Astrocyte (in vitro differentiated cells and primary cell): ENCODE data around the gene ERCC6.

ENCODE experiments used
- CTCF ChIP-seq: IDR thresholded peaks from 2 replicates; pipeline ENCODE4 v1.5.1; 2011; ENCODE audit warnings: low read depth, mild to moderate bottlenecking, inconsistent platforms, low read length, moderate library complexity; ENCODE audit not compliant: insufficient read depth
- EZH2 ChIP-seq: IDR thresholded peaks from 2 replicates; pipeline ENCODE4 v1.6.1; 2012; ENCODE audit warnings: mild to moderate bottlenecking, low read length, inconsistent platforms; ENCODE audit not compliant: insufficient read depth

DNA sequence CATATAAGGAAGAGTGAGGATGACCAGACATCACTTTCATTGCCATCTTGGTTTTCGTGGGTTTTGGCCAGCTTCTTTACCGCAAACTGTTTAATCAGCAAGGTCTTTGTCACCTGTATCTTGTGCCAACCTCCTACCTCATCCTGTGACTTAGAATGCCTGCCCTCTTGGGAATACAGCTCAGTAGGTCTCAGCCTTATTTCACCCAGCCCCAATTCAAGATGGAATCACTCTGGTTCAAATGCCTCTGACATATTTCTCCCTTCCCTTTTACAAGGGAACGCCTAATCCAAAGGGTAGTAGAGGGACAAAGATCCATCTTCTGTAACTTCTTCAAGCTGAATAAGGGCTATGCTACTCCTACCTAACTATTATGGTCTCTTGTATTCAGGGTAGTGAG, 4.7 kb upstream of the ERCC6 start:
- TF ChIP-seq EZH2 (no peak), CTCF (no peak)
